DMS53 (cell line): Measurements from ENCODE around the gene CCNL1.
A peak's percentile ranks its signal among the peaks of the same experiment; 100 is the strongest.
"Not testable (repeated sequence)": the region's sequence is repeated elsewhere in the genome, so short reads cannot be mapped to it uniquely, and the experiment has no call there.

Experiments
- DNase-seq: peaks from one replicate; lab custom pipeline; 2025; lab: John Stamatoyannopoulos, UW

The CCNL1 gene

GRCh38 chr3:157103860-157104259 lies 56.1 kb downstream of the CCNL1 start:
- DNase-seq, result no peak

- no peak for DNase-seq
Measured at GRCh38 chr3:157103280-157103679, 56.7 kb downstream of the CCNL1 start.

GRCh38 chr3:157102595-157102994 lies 57.4 kb downstream of the CCNL1 start:
- DNase-seq, result not testable (repeated sequence)

GRCh38 chr3:157102098-157102497 lies 57.8 kb downstream of the CCNL1 start:
- no peak for DNase-seq

GRCh38 chr3:157101486-157101885 lies 58.5 kb downstream of the CCNL1 start:
- no peak for DNase-seq

- no peak for DNase-seq
Measured at GRCh38 chr3:157100608-157101396, 59.1 kb downstream of the CCNL1 start.

- DNase-seq, result no peak
Measured at GRCh38 chr3:157100096-157100477, 59.9 kb downstream of the CCNL1 start.

- DNase-seq, result peak; percentile 12
Measured at GRCh38 chr3:157099326-157100095, 60.4 kb downstream of the CCNL1 start.

- DNase-seq, result no peak
Measured at GRCh38 chr3:157098823-157099185, 61.1 kb downstream of the CCNL1 start.

GRCh38 chr3:157098121-157098822 lies 61.7 kb downstream of the CCNL1 start:
- DNase-seq, result no peak
